Fibroblast of pulmonary artery (primary cell): ENCODE data around the gene HBQ1.
"Not testable (repeated sequence)": the region's sequence is repeated elsewhere in the genome, so short reads cannot be mapped to it uniquely, and the experiment has no call there.

Experiments
- DNase-seq: peaks from one replicate; pipeline ENCODE4 v3.0.0-alpha.2; 2010; ENCODE audit warnings: low read depth
- H3K4me3 ChIP-seq: replicated peaks from 2 replicates; pipeline ENCODE4 v1.5.1; 2011; ENCODE audit warnings: low read depth, mild to moderate bottlenecking, control low read depth, low read length, moderate library complexity
- TF ChIP-seq, protein P1 (sequence below): IDR thresholded peaks from 2 replicates; pipeline ENCODE4 v1.5.1; 2011; ENCODE audit warnings: mild to moderate bottlenecking, control low read depth, low read length, inconsistent platforms; ENCODE audit errors: missing control alignments

HBQ1 gene

DNA sequence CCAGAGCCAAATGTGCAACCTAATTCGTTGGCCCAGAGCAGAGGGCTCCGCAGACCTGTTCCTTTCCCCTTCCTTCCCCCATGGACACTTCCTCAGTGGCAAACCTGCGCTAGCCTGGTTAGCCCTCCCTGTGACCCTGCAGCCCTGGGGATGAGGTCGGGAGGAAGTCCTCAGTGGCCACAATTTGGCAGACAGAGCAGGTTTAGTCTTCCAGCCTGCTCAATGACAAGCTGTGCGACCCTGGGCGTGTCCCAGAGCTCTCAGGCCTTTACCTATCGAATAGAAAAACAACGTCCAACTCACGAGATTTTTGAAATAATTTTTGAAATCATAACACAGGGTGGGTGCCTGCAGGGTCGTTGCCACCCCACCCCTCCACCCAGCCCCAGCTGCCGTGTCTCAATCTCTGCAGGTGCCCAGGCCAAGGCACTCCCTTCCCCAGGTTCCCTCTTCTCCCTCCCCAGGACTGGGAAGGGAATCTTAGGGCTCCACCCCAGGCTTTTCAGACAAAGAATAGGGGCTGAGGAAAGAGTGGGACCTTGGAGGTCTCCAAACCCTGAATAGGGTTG is 13.1 kb upstream of the HBQ1 start:
- no peak for DNase-seq
- H3K4me3 ChIP-seq = no peak overlapping the region
- TF ChIP-seq, protein P1, sequence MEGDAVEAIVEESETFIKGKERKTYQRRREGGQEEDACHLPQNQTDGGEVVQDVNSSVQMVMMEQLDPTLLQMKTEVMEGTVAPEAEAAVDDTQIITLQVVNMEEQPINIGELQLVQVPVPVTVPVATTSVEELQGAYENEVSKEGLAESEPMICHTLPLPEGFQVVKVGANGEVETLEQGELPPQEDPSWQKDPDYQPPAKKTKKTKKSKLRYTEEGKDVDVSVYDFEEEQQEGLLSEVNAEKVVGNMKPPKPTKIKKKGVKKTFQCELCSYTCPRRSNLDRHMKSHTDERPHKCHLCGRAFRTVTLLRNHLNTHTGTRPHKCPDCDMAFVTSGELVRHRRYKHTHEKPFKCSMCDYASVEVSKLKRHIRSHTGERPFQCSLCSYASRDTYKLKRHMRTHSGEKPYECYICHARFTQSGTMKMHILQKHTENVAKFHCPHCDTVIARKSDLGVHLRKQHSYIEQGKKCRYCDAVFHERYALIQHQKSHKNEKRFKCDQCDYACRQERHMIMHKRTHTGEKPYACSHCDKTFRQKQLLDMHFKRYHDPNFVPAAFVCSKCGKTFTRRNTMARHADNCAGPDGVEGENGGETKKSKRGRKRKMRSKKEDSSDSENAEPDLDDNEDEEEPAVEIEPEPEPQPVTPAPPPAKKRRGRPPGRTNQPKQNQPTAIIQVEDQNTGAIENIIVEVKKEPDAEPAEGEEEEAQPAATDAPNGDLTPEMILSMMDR = no peak

DNA sequence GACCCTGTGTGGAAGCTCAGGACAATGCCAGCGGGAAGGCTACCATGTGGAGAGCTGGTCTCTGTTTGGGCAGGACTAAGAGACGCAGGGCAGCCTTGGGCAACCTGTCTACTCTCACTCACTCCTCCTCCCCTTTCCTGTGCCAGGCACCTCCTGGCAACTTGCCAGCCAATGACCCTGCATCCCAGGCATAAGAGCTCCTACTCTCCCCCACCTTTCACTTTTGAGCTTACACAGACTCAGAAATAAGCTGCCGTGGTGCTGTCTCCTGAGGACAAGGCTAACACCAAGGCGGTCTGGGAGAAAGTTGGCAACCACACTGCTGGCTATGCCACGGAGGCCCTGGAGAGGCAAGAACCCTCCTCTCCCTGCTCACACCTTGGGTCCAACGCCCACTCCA is 11.8 kb upstream of the HBQ1 start:
- DNase-seq = no peak

DNA sequence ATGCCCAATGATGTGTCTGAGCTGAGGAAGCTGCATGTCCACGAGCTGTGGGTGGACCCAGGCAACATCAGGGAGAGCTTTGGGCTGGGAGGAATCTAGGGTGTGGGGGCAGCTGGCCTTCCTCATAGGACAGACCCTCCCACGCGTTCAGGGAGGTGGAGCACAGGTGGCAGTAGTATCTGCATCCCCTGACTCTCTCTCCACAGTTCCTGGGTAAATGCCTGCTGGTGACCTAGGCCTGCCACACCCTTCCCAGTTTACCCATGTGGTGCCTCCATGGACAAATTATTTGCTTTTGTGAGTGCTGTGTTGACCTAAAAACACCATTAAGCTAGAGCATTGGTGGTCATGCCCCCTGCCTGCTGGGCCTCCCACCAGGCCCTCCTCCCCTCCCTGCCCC is 11.2 kb upstream of the HBQ1 start:
- DNase-seq = no peak
- no peak overlapping the region for H3K4me3 ChIP-seq
- TF ChIP-seq, protein P1 = no peak

More for the DNA sequence above, 11.8 kb upstream of the HBQ1 start:
- TF ChIP-seq, protein P1 = no peak
- H3K4me3 ChIP-seq = no peak overlapping the region

DNA sequence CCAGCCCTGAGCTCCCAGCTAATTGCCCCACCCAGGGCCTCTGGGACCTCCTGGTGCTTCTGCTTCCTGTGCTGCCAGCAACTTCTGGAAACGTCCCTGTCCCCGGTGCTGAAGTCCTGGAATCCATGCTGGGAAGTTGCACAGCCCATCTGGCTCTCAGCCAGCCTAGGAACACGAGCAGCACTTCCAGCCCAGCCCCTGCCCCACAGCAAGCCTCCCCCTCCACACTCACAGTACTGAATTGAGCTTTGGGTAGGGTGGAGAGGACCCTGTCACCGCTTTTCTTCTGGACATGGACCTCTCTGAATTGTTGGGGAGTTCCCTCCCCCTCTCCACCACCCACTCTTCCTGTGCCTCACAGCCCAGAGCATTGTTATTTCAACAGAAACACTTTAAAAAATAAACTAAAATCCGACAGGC is 10.2 kb upstream of the HBQ1 start:
- DNase-seq = peak; percentile 40

DNA sequence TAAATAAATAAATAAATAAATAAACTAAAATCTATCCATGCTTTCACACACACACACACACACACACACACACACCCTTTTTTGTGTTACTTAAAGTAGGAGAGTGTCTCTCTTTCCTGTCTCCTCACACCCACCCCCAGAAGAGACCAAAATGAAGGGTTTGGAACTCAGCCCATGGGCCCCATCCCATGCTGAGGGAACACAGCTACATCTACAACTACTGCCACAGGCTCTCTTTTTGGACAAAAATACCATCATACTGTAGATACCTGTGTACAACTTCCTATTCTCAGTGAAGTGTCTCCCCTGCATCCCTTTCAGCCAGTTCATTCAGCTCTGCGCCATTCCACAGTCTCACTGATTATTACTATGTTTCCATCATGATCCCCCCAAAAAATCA is 9.5 kb upstream of the HBQ1 start:
- no peak overlapping the region for H3K4me3 ChIP-seq
- TF ChIP-seq, protein P1 = no peak

More for the DNA sequence above, 10.2 kb upstream of the HBQ1 start:
- not testable (repeated sequence) for H3K4me3 ChIP-seq

DNA sequence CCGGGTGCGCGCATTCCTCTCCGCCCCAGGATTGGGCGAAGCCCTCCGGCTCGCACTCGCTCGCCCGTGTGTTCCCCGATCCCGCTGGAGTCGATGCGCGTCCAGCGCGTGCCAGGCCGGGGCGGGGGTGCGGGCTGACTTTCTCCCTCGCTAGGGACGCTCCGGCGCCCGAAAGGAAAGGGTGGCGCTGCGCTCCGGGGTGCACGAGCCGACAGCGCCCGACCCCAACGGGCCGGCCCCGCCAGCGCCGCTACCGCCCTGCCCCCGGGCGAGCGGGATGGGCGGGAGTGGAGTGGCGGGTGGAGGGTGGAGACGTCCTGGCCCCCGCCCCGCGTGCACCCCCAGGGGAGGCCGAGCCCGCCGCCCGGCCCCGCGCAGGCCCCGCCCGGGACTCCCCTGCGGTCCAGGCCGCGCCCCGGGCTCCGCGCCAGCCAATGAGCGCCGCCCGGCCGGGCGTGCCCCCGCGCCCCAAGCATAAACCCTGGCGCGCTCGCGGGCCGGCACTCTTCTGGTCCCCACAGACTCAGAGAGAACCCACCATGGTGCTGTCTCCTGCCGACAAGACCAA is 7.8 kb upstream of the HBQ1 start, which contains the start of gene HBA2:
HBA2 (plus strand) TSS at position 503 of the 568 bp plus-strand sequence; CDS start at position 540, 37 bp downstream.
- H3K4me3 ChIP-seq = not testable (repeated sequence)

More for the DNA sequence above, 9.5 kb upstream of the HBQ1 start:
- DNase-seq = no peak

DNA sequence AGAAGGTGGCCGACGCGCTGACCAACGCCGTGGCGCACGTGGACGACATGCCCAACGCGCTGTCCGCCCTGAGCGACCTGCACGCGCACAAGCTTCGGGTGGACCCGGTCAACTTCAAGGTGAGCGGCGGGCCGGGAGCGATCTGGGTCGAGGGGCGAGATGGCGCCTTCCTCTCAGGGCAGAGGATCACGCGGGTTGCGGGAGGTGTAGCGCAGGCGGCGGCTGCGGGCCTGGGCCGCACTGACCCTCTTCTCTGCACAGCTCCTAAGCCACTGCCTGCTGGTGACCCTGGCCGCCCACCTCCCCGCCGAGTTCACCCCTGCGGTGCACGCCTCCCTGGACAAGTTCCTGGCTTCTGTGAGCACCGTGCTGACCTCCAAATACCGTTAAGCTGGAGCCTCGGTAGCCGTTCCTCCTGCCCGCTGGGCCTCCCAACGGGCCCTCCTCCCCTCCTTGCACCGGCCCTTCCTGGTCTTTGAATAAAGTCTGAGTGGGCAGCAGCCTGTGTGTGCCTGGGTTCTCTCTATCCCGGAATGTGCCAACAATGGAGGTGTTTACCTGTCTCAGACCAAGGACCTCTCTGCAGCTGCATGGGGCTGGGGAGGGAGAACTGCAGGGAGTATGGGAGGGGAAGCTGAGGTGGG is 6.9 kb upstream of the HBQ1 start:
- not testable (repeated sequence) for DNase-seq

More for the DNA sequence above, 7.8 kb upstream of the HBQ1 start, which contains the start of gene HBA2:
- DNase-seq = not testable (repeated sequence)

DNA sequence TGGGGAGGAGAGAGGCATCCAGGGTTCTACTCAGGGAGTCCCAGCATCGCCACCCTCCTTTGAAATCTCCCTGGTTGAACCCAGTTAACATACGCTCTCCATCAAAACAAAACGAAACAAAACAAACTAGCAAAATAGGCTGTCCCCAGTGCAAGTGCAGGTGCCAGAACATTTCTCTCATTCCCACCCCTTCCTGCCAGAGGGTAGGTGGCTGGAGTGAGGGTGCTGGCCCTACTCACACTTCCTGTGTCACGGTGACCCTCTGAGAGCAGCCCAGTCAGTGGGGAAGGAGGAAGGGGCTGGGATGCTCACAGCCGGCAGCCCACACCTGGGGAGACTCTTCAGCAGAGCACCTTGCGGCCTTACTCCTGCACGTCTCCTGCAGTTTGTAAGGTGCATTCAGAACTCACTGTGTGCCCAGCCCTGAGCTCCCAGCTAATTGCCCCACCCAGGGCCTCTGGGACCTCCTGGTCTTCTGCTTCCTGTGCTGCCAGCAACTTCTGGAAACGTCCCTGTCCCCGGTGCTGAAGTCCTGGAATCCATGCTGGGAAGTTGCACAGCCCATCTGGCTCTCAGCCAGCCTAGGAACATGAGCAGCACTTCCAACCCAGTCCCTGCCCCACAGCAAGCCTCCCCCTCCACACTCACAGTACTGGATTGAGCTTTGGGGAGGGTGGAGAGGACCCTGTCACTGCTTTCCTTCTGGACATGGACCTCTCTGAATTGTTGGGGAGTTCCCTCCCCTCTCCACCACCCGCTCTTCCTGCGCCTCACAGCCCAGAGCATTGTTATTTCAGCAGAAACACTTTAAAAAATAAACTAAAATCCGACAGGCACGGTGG is 6.1 kb upstream of the HBQ1 start:
- peak; percentile 51 for DNase-seq

More for the DNA sequence above, 6.9 kb upstream of the HBQ1 start:
- H3K4me3 ChIP-seq = not testable (repeated sequence)

More for the DNA sequence above, 6.1 kb upstream of the HBQ1 start:
- not testable (repeated sequence) for H3K4me3 ChIP-seq
